ENCODE results near the gene CACNB4.

The CACNB4 gene

DNA sequence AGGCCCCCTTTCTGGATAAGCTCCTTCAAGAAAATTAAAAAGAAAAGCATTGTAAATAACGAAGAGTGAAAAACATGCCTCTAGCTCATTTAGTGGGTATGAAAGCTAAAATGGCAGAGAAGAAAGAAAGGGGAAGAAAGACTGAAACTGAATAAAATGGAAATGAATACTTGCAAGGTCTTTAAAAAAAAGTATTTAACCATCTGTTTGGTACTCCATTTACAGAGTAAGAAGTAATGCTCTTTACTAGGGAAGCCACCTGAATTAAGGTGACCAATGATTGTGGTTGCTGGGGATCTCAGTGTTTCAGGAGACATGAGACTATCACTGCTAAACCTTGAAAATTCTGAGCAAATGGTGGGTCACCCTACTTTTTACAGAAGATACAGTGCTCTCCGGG lies 253.0 kb downstream of the CACNB4 start:
- no peak for DNase-seq

DNA sequence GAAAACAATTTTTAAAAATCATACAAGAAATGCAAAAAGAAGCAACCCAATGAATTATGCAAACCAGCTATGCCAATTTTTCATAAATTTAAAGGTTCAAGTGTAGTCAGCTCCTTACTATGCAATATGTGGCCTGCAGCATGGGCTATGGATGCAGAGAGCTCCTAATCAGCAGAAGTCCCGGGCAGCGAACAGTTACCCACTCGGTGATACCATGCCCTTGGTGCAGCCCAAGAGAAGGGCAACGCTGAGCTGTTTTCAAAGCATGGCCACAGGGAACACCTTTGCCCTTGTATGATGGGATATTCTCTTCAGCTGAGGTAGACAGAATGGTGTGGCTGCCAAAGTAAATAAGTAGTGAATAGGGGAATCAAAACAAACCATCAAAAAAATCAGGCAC lies 253.4 kb downstream of the CACNB4 start:
- no peak for DNase-seq

DNA sequence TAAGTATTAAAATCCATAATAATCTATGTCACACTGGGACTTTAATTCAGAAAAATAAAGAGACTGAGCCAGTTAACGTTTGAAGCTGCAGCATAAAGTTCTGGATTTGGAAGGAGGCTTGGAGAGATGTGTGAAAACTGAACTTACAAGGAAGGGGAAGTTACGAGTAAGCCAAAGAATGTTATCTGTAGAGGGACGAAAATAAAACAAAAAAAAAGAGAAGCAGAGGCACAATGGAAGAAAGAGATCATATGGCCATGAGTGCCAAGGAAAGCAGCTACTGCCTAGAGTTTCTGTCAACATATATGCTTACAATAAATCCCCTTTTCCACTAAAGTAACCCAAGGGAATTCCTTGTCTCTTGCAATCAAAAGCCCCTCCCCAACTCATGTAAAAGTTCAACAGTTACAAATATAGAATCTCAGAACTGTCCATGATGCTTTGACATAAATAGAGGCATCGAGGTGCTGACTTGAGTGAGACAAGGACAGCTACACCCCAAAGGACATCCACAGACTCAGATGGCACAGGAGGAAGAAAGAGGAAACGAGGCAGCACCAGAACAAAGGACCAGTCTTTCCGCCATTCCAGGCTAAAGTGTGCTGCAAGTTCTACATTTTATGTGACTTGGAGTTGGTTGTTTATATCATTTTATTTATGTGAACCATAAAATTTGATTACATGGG lies 254.5 kb downstream of the CACNB4 start:
- no peak for DNase-seq

DNA sequence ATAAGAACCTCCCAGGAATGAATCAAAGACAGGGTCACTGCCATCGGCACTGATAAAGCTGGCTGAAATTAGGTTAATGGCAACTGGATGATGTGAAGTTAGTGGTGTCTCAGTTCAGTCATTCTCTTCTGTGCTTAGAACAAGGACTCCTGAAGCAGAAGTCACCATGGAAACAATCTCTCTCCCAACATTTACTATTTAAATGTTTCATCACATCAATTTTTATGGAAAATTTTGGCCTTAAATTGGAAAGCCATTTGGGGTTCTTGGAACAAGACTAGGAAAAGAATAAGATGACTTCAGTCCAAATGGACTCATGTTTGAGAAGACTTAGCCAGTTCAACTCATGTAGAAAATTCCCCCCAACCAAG lies 255.2 kb downstream of the CACNB4 start:
- DNase-seq: no peak

DNA sequence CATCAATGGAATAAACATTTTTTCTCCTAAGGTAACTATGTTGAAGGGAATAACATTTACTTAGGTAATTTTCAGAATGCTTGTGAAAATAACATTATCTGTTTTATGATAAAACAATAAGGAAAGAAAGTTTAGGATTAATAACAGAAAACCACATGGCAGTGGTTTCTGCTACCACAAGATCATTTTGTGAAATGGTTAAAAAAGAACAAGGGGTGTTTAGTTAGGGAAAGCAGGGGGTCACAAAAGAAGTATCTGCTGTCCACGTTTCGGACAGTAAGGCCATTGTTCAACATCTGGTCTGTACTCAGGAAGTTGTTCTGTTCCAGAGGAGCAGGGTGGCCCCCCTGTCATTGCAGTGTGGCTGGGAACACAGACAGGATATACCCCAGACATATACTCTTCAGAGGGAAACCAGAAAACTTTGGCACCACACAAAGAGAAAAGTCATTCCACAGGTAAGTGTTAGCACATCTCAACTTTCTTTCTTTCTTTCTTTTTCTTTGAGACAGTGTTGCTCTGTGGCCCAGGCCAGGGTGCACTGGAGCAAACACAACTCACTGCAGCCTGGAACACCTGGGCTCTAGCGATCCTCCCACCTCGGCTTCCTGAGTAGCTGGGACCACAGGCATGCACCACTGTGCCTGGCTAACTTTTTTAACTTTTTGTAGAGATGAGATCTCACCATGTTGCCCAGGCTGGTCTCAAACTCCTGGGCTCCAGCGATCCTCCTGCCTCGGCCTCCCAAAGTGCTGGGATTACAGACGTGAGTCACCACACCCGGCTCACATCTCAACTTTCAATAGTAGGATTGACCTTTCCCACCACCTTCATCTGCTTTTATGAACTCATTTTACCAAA lies 255.8 kb downstream of the CACNB4 start:
- no peak for DNase-seq

DNA sequence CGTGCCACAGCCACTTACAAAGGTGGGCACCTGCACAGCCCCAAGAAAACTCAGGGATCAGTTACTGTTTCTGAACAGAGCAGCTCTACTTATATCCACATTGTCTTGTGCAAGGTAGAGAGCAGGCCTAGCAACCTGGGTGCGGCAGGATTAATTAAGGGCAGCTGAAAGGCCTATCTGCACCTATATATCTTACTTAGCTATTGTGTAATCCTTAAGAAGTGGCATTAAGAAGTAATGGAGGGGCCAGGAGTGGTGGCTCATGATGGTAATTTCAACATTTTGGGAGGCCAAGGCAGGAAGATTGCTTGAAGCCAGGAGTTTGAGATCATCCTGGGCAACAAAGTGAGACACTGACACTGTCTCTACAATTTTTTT lies 257.8 kb downstream of the CACNB4 start:
- DNase-seq: no peak

DNA sequence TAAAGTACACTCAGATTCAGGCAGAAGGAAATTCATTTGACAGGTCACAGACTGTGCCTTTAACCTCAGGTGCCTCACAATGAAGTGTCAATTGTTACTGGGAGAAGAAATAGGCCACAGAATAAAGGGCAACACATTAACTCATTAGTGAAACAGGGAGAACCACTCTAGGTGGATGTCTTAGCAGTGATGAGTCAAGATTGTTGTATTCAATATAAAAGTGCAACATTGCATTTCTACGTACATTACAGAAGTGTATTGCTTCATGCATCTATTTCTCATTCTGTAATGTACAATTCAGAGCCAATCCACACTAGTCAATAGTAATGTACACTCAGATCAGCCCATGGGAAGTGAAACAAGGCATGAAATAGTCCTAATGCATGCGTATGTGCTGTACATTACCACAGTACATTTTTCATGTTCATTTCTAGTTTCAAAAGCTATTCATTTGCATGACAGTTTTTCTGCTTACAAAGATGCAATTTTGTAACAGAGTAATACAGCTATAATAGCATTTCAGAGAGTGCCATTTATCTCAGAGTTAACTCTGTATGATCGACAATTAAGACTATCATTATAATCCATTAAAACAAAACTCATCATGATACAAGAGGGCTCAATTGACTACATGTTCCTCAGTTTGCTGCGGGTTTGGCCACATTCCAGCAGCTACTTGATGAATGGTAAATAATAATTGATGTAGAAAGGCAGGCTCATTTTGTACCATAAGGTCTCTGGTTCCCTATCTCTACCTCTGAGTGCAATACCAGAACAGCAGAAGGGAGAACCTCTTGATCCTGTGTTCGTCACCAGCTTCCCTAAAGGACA lies 258.4 kb downstream of the CACNB4 start:
- DNase-seq: peak in 1 of 2 donors; percentile 8

DNA sequence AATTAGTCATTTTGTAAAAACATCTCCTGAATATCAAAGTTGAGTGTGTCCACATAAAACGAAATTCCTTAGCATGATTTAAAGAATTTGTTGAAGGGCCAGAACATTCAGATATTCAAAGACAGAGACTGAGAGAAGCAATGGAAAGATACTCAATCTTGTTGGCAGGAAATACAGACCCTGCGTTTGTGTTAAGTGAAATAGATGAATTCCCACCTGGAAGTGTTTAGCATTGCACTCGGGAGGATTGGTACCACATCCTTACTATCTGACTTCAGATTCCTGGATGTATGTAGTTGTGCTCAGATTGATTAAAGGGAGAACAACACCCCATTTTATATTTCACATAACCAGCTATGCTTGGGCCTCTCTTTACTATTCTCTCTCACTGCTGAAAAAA lies 260.9 kb downstream of the CACNB4 start:
- no peak for DNase-seq

DNA sequence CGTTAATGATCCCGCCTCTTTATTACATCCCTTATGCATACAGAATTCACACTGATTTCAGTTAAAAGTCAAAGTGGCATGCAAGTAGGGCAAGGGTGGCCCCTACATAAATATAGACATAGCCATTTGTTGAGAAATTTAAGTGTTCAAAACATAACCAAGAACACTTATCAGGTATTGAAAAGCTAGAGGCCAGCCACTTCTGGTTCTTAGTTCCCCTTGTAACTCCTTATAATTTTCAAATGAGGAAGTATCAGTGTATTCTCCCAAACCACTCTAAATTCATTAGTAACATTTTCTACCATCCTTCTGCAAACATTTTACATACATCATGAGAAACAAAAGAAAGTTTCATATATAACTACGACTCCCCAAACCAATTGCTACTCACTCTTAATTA lies 264.9 kb downstream of the CACNB4 start:
- DNase-seq: no peak

DNA sequence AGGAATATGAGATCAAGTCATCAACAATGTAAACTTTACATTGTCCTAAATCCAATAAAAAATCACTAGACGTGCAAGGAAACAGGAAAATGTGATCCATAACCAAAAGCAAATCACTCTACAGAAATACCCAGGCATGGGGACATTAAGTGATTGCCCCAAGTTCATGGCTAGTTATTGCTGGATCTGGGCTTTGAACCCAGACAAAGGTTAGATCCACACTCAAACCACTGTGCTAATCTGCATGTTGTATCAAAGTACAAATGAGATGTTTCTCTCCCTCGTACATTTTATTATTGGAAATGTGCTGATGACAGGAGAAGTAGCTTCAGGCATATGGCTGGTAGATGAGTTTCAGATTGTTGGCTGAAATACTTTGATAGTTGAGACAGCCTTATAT lies 267.9 kb downstream of the CACNB4 start:
- no peak for DNase-seq

DNA sequence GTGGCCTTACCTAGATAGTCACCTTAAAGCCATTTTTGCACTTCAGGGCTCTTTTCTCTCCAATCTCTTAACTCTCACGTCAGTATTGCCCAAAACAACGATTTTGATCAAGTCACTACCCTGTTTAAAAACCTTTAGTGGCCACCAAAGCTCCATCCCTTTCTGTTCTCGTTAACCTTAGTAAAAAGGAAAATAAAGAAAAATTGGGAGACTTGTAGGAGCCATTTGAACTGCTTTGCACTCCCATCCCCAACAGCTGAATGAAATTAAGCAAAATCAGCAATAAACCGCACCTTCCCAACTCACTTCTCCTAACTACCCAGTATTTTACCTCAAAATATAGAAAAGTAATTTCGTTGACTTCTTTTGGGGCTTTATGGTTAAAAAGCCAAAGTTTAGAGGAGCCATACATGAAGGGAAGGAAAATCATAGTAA lies 269.9 kb downstream of the CACNB4 start:
- DNase-seq: no peak

DNA sequence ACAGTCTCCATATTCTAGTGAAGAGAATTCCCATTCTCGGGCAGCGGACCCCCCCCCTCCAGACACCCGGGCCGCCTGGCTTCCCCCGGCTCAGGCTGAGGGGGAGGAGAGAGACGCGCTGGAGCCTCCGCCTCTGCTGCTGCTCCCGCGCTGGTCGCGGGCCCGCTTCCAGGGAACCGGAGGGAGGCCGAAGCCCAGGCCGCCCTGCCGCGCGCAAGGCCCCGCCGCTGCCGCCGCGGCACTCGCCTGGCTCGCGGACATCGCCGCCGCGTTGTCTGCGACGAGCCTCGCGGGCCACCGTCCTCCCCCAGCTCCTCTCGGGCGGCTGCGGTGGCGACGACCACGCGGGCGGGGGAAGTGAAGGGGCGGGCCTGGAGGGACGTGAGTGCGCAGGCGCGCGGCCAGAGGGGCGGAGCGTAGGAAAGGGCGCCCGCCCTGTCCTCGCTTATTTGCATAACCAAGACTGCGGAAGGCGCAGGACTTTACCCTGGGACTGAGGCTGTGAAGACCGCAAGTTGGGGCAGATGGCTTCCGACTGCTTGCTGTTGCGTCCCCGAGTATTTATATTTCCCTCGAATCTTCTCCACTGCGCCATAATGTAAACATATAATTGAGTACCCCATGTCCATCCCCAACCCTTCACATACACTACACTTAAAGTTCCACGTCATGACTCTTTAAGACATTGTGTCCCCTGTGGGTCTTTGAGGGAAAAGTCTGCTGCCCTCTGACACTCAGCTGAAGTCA lies 270.5 kb downstream of the CACNB4 start, which contains the start of gene ARL5A:
TSS of gene ARL5A (minus strand) at position 279 of the 747 bp plus-strand sequence. CDS start at position 34, 245 bp downstream.
- peak; percentile 96 for DNase-seq

DNA sequence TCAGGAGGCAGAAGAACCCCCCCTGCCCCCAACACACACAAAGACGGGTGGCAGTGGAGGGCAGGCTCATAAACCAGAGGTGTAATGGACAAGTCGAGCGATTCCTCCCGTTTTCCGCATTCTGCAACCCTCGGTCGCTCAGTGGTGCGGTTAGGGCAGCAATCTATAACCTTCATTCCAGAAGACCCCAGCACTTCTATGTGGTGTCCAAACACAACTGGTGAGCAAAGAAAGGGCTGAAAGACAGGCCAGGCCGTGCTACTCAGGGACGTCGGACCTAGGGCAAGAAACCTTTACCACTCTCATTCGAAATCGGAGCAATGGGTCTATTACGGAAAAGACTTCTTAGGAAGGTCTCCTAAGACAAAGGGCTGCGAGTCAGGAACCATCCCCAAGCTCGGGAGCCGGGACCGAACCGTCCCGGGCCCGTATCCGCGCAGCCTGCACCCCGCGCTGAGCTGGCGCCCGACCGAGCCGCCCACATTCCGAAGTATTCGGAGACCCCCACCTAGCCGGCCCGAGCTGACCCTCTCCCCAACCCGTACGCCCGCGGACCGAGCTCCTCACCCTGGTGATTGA lies 271.2 kb downstream of the CACNB4 start:
- DNase-seq: peak in 1 of 2 donors; percentile 18

DNA sequence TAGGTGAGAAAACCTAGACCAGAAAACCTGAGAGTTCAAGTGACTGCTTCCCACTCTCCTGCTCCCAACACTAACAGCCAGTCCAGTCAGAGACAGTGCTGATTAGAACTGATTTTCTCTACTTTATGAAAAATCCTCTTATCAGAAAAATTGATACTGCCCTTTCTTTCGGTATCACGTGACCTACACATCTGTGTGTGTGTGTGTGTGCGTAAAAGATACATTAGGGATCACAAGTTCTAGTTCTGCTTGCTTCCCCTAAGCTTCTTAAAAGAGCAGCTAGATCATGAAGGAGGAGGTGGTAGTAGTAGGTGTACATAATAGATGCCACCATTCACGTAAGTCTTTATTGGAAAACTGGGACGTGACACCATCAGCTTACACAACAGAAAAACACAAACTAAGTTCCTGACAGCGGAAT lies 272.1 kb downstream of the CACNB4 start:
- DNase-seq: peak in 1 of 2 donors; percentile 36

DNA sequence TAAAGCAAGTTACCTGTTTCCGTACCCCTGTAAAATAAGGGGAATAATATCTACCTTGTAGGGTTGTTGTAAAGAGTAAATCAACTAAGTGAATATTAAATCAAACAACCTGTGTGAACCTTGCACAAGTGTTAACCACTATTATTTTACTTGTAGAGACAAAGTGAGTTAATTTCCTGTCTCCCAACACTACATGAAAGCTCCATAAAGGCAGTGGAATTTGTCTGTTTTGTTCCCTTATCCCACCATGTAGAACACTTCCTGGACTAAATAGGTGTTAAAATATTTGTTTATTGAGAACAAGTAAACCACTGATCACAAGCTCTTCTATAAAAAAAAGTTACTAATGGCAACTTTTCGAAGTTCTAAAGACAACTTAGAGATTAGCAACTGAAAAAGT lies 274.0 kb downstream of the CACNB4 start:
- no peak for DNase-seq

DNA sequence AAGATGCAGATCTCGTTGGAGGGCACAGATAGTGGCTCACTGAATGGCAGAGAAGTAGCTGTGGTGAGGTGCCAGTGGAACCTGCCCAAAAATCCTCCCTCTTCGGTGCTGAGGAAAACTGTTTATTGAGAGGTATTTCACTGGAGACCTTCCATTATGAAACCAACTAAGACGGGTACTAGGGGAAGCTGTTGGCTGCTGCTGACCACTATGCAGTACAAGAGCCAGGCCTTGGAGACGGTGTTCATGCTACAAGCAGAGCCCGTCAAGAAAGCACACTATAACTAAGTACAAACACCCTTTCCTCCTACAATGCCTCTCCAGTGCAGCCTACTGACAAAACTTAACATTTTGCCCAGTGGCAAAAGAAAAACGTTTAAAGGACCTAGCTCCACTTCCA lies 275.2 kb downstream of the CACNB4 start:
- DNase-seq: no peak

DNA sequence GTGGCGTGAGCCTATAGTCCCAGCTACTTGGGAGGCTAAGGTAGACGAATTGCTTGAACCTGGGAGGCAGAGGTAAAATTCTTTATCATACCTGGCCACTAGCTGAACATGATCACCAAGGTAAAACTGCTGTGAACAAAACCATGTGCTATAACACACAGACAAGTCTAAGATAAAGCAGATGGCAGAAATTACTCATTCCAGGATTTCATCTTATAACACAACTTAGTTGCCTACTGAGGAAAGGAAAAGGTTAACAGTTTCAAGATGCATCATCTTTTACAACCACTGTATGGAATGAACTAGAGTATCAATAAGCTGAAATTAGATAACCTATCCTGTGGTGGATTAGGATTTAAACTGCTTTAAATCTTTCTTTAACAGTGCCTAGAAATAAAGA lies 278.9 kb downstream of the CACNB4 start:
- no peak for DNase-seq

DNA sequence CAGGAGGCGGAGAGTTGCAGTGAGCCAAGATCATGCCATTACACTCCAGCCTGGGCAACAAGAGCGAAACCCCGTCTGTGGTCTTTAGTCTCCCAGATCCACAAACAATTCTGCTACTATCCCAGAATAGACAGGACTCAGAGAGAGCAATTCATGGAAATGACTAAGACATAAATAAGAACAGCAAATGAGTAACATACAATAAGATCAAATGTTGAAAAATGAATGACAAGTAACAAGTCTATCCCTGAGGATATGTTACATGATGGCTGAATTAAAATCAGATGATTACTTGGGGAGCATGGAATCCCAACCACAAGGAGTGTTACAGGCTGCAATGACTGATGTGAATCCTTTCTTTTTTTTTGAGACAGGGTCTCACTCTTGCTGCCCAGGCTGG lies 280.9 kb downstream of the CACNB4 start:
- no peak for DNase-seq

DNA sequence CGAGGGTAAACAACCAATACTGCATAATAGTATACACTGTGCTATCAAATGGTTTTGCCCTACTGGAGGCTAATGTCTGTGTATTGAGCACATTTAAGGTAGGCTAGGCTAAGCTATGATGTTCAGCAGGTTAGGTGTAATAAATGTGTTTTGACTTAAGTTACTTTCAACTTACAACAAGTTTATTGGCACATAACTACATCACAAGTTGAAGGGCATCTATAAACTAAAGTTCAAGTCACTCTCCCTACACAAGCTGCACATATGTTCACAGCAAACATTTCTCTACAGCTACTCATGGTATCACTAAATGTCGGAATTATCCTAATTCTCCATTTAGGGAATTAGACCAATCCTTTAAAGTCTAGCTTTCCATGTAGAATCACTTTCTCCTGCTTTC lies 282.0 kb downstream of the CACNB4 start:
- no peak for DNase-seq

DNA sequence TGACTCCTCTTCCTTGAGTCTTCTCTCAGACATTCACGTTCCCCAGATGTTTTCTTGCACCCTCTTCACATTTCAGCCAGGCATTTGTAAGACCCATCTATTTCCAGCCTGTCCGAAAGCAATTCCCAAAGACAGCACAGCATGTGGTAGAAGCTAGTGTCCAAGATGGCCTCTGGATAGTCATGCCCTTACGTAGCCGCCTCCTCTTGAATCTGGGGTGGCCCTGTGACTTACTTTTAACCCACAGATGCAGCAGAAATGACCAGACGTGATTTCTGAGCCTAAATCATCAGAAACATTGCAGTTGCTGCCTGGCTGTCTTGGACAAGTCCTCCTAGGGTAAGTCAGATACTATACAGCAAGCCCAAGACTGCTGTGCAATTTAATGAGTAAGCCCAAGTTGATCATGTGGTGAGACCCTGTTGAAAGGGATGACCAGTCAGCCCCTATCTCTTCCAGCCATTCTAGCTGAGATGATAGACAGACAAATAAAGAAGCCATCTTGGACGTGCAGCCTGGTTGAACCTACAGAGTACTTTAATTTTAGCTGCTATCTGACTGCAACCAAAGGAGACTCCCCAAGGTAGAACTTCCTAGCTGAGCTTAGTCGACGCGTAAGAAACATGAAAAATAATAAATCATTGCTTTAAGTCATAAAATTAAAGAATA lies 282.9 kb downstream of the CACNB4 start:
- DNase-seq: no peak

DNA sequence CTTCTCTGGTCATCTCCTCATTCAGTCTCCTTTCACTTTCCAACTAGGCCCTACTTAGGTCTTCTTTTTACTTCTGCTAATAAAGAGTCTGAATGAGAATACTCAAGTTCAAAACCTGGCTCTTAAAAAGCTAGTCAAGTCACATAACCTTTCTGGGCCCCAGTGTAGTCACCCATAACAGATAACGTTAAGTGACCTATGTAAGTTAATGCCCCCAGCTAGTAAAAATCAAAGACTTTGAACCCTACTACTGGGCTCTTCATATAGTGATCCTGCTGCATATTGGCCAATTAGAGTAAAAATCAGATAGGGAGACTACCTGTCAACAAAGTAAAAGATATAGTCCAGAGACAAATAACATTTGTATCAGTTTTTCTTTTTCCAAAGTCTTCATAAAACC lies 288.4 kb downstream of the CACNB4 start:
- DNase-seq: no peak

DNA sequence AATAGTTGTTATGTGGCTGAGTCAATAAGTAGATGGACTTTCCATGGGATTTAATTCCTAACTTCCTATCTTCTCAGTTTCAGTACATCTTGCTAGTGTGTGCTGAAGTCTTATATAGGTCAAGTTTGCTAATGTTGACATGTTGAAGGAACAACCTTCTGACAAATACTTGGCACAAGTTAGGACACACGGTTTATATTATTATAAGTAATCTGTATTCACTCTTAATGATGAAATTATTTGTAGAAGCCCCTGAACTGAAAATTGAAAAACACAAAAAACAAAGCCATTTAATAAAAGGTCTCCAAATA lies 289.8 kb downstream of the CACNB4 start:
- no peak for DNase-seq

Data from CD4-positive, alpha-beta T cell treated with Interleukin-4 for 1 hour (primary cell).